Fibroblast of mammary gland (primary cell): ENCODE data around the gene NCK2.

Experiments used
- DNase-seq: peaks from one replicate; pipeline ENCODE4 v3.0.0-alpha.2; 2010; ENCODE audit warnings: low read depth
- H3K4me3 ChIP-seq: 2 replicates; pipeline ENCODE4 v1.5.1; 2011; ENCODE audit warnings: low read depth, mild to moderate bottlenecking, low read length, moderate library complexity; ENCODE audit not compliant: control insufficient read depth
- CTCF ChIP-seq: conservative IDR thresholded peaks from 2 replicates; pipeline ENCODE4 v1.5.1; 2011; ENCODE audit warnings: low read depth, low read length, inconsistent platforms; ENCODE audit not compliant: control insufficient read depth, insufficient read depth

The NCK2 gene

GRCh38 chr2:105760639-105761337 lies 16.1 kb downstream of the NCK2 start:
- no peak overlapping the region for H3K4me3 ChIP-seq
- no peak for DNase-seq
- no peak for TF ChIP-seq CTCF

GRCh38 chr2:105761931-105762515 lies 17.3 kb downstream of the NCK2 start:
- no peak for TF ChIP-seq CTCF
- no peak for DNase-seq
- H3K4me3 ChIP-seq: no peak overlapping the region

- no peak overlapping the region for H3K4me3 ChIP-seq
- DNase-seq: no peak
- no peak for TF ChIP-seq CTCF
These were observed 18.4 kb downstream of the NCK2 start for GRCh38 chr2:105763076-105763475.

DNA sequence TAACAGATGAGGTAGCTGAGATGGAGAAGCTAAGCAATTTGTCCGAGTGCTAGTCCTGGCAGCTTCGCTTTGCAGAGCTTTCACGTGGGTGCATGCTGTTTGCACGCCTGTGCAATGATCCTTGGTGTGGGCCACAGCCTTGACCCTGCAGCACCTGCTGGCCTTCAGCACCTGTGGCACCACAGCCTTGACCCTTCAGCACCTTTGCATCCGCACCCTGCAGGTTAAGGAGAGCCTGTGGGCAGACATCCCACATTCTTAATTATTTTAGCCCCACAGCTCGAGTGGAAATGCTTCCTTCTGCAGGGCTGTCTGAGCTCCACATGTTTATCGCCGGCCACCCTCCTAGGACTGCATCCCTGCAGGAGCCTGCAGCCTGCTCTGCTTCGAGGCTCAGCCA lies 19.3 kb downstream of the NCK2 start:
- TF ChIP-seq CTCF: no peak
- no peak overlapping the region for H3K4me3 ChIP-seq
- DNase-seq: no peak

GRCh38 chr2:105765415-105766299 lies 20.9 kb downstream of the NCK2 start:
- no peak for DNase-seq
- no peak for TF ChIP-seq CTCF
- no peak overlapping the region for H3K4me3 ChIP-seq

GRCh38 chr2:105766300-105766866 lies 21.7 kb downstream of the NCK2 start:
- H3K4me3 ChIP-seq: no peak overlapping the region
- TF ChIP-seq CTCF: no peak
- no peak for DNase-seq
